Stimulated activated CD8-positive, alpha-beta memory T cell treated with anti-CD3 and anti-CD28 coated beads, Interleukin-15, amount 100 ng/mL, for 4 hours (primary cell): Measurements from ENCODE around the gene AP4E1.
"Not testable (repeated sequence)": the region's sequence is repeated elsewhere in the genome, so short reads cannot be mapped to it uniquely, and the experiment has no call there.

ENCODE experiments used
- DNase-seq, 2 donors: peaks; one replicate each; pipeline ENCODE4 v3.0.0-alpha.2; 2020; ENCODE audit warnings: low read depth in 2 of 2

AP4E1 gene

DNA sequence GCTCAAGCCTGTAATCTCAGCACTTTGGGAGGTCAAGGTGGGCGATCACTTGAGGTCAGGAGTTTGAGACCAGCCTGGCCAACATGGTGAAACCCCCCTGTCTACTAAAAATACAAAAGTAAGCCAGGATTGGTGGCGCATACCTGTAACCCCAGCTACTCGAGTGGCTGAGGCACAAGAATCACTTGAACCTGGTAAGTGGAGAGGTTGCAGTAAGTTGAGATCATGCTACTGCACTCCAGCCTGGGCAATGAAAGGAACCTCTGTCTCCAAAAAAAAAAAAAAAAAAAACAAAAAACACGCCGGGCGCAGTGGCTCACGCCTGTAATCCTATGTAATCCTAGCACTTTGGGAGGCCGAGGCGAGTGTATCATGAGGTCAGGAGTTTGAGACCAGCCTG, 18.9 kb upstream of the AP4E1 start:
- no peak for DNase-seq

DNA sequence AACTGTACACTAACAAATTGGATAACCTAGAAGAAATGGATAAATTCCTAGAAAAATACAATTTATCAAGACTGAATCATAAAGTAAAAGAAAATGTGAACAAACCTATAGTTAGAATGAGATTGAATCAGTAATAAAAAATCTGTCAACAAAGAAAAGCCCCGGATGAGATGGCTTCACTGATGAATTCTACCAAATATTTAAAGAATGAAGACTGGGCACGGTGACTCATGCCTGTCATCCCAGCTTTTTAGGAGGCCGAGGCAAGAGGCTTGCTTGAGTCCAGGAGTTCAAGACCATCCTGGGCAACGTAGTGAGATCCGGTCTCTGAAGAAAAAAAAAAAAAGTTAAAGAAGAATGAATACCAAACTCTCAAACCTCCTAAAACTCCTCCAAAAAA, 17.7 kb upstream of the AP4E1 start:
- no peak for DNase-seq

DNA sequence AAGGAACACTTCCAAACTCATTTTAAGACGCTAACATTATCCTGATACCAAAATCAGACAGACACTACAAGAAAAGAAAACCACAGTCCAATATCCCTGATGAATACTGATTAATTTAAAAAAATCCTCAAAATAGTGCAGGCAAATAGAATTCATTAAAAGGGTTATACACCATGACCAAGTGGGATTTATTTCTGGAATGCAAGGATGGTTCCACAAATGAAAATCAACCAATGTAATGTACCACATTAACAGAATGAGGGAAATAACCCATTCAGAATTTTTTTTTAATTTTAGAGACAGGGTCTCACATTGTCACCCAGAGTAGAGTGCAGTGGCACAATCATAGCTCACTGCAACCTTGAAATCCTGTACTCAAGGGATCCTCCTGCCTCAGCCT, 17.3 kb upstream of the AP4E1 start:
- no peak for DNase-seq

DNA sequence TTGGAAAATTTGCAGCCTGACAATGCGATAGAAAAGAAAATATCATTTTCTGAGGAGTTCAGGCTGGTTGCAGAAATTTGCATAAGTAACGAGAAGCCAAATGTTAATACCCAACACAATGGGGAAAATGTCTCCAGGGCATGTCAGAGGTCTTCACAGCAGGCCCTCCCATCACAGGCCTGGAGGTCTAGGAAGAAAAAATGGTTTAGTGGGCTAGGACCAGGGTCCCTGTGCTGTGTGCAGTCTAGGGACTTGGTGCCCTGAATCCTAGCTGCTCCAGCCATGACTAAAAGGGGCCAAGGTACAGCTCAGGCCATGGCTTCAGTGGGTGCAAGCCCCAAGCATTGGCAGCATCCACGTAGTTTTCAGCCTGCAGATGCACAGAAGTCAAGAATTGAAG, 14.5 kb upstream of the AP4E1 start:
- no peak for DNase-seq

DNA sequence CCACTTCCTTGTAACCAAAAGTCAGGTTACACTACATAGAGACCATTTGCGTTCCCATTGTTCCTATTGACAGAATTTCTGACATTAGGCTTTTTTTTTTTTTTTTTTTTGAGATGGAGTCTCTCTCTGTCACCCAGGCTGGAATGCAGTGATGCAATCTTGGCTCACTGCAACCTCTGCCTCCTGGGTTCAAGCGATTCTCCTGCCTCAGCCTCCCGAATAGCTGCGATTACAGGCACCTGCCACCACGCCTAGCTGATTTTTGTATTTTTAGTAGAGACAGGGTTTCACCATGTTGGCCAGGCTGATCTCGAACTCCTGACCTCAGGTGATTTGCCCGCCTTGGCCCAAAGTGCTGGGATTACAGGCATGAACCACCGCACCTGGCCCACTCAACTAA, 7.1 kb upstream of the AP4E1 start:
- DNase-seq: not testable (repeated sequence)

DNA sequence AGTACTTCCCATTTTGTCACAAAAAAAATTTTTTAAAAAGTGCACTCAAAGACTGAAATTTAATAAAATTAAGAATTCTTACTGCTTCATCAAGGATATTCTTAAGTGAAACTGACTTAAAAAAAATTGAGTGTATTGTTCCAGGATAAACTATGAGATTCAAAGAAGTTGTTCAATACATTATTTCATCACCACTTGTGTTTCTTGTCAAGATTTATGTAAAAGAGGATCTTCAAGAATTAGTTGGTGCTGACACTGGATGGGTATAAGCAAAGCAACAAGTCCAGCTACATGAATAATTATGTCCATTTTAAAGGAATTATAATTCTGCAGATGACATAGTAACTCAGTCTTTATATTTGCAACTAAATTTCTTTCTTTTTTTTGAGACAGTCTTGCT, 4.3 kb upstream of the AP4E1 start:
- no peak for DNase-seq

DNA sequence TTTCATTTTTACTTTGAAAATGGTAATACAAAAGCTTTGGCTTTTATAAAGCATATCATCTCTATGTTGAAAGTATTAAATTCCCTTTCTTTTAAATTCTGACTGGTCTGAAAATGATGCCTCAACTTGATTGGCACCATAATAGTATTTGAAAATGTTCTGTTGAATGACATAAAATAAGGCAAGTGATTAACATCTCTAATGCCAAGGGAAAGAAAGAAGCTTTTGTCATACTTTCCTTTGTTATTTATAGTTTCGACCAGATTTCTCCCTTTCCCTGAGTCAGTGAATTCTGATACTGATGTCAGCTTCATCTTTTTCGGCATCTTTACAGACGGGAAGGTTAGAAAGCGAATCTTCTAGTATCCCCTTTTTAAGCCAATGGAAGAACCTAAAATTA, 3.4 kb upstream of the AP4E1 start:
- no peak for DNase-seq

DNA sequence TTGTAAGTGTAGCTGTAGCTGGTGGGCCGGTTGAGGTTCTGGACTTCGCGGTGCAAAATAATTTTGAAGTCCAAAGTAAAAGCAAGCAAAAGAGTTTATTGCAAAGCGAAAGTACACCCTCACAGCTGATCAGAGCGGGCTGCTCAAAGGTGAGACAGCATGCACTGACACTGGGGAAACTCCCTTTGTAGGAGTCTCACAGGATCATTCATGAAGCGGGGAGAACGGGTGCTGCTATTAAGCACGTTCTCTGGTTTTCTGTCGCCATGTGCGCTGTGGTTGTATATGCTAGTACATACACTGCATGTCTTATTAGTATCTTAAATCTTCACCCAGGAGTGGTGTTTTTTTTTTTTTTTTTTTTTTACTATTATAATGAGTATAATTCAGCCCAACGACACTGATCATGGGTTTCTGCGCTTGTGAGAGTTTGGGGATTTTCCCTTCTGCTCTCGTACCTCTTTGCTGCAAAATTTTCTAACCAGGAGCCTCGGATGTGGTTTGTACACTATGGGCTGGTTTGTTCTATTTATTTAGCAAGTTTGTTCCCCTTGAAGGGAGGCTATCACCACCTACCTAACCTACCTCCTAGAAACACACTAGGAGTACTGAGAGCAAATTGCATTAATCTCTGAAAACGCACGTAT, 1.4 kb upstream of the AP4E1 start:
- peak; percentile 52 to 73 for DNase-seq

DNA sequence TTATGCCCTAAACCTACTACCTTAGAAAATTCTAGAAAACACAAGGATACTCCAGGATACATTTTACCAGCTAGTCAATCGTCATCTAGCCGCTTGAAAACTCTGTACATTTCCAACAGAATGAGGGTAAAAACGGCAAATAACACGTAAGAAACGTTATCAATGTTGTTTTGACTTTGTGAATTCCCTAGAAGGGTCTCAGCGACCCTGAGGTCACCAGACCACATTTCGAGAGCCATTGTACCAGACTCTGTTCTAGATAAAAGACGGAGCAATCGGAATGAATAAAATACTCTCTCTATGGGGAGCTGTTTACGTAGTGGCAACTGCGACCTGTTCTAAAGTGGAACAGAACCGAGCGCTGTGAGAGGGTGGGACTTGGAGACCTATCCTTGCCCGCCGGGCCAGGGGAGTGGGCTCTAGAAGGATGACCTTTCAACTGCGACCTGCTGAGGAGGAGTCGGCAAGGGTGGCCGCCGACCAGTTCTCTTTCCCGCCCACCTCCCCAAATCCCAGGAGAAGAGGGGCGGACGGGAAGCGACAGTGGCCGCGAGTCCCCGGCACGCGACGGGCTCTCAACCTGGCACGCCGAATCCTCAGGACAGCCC, 778 bp upstream of the AP4E1 start:
- DNase-seq: peak; percentile 23 to 25

DNA sequence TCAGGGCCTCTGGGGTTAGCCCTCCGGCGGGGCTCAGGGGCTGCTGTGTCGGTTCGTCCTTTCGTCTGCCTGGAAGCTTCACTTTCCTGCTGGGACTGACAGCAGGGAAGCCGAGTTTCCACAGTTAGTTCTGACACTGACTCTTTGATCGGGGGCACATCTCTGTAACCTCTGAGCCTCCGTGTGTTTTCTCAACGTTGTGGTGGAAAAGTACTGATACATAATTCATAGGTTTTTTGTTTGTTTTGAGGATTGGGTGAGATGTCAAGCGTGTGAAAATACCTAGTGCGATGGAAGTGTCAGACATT, 481 bp downstream of the AP4E1 start:
- no peak for DNase-seq

DNA sequence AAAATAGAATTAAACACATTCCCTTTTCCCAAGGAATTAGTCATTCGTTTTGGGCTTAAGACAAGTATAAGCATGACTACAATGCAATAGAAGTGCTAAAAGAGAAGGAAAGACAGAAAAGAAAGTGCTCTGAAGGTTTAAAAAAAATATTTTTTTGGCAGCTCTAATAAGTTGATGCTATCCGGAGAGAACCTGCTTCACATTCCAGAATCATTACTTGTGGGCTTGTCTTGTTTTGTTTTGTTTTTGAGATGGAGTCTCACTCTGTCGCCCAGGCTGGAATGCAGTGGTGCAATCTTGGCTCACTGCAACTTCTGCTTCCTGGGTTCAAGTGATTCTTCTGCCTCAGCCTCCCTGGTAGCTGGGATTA, 1.9 kb downstream of the AP4E1 start:
- not testable (repeated sequence) for DNase-seq

DNA sequence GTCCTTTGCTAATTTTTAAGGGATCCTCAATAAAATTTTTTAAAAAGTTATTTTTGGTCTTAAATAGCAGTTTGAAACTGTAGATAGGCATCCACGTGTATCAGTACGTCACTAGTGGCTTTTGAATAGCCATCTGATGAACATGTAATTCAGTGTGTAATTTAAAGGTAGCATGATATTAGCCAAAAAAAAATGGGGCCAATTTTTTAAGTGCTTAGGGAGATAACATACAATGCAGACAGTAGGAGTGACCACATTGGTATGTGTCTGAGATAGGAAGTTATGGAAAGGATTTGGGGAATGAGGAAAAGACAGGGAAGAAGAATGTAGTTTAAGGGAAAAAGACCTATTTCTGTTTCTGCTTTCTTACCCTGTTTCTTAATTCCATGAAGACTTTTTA, 2.5 kb downstream of the AP4E1 start:
- no peak for DNase-seq

DNA sequence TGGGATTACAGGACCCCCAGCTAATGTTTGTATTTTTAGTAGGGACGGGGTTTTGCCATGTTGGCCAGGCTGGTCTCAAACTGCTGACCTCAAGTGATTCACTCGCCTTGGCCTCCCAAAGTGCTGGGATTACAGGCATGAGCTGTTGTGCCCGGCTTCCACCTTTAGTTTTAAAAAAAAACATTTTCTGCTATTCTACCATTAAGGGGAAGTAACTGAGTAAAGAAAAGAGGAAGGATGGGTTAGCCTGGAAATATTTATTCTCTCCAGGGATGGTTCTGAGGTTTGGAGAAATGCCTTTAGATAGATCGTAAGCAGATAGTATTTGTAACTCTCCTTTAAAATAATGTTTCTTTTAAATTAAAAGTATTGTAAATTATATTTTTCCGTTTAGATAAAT, 3.1 kb downstream of the AP4E1 start:
- no peak for DNase-seq

DNA sequence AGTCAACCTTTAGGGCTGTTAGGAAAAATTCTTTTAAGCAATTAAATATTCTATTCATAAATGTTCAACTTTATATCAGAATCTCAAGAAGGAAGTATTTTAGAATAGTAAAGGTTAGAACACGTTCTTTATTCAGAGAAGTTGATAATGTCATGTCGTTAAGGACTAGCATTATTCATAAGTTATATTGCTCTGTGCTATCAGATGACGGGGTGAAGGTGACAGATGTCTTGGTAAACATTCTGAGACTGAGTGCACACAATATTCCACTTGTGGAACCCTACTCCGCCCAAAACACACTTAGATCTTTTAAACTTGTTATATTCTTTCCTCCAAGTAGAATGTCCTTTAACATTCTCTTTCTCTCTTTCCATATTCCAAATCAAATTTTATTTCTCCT, 7.9 kb downstream of the AP4E1 start:
- no peak for DNase-seq

DNA sequence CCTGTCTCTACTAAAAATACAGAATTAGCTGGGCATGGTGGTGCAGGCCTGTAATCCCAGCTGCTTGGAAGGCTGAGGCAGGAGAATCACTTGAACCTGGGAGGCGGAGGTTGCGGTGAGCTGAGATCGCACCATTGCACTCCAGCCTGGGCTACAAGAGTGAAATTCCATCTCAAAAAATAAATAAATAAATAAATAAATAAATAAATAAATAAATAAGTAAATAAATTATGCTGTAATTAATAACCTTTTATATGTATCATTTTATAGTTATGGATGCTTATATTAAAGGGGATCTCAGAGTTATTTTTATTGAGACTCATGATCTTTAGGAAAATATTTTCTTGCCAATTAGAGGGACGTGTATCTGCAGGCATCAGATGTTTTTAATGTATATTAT, 10.9 kb downstream of the AP4E1 start:
- not testable (repeated sequence) for DNase-seq

DNA sequence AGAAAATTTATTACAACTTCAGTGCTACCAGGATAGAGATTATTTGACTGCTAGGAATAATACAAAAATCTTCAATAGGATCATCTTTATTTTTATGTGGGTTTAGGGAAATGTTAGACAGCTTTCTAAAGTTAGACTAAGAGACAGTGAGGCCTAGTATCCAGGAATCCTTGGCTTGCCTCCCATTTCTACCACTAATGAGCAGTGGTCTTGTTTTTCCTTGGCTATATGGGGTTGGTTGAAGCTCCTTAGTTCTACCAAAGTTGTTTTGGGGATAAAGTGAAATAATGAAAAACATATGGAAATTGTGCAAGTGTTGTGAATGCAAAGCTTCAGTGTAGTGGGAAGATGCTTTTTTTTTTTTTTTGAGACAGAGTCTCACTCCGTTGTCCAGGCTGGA, 16.8 kb downstream of the AP4E1 start:
- DNase-seq: no peak

DNA sequence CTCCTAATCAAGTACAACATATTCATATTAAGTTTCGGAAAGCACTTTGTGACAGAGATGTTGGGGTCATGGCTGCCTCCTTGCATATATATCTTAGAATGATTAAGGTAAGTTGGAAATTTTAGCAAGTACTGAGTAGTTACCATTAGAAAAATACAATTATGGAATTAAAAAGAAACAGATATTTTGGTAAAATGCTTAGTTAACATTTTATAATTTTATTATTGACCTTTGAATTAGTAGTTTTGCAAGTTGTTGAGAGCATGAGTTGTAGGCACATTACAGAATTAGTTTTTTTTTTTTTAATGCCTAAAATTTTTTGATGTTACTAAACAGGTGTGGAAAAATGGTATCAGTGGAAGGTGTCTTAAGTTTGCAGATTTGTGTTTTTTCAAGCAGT, 20.6 kb downstream of the AP4E1 start:
- DNase-seq: no peak

DNA sequence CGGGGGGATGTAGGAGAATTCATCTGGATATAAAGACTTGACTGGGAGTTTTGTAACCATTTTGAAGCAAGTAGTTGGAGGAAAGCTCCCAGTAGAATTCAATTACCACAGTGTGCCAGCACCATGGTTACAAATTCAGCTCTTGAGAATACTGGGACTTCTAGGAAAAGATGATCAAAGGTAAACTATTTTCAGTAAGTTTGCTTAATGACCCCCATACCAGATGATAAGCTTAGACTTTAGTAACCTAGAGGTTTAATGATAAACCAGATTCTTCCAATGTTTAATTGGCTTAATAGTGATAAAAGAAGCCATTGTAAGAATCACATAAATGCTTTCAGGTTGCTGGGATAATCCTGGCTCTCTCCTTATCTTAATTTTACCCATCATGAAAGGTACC, 22.3 kb downstream of the AP4E1 start:
- no peak for DNase-seq

DNA sequence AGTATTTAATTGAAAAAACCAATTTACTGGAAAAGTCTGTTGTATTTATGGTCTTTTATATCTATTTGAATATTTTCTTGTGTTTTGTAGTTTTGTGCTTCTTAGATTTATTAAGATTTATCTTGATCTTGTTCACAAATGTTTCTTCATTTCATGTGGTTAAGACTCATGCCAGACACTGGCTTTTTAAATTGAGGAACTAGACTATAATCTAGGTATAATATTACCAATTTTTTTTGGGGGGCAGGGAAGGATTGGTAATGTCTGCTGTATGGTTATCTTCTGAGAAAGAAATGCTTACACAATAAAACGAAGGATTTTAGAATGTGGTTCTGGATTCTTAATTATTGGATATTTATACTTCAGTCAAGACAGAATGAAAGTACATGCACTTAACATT, 24.9 kb downstream of the AP4E1 start:
- no peak for DNase-seq

DNA sequence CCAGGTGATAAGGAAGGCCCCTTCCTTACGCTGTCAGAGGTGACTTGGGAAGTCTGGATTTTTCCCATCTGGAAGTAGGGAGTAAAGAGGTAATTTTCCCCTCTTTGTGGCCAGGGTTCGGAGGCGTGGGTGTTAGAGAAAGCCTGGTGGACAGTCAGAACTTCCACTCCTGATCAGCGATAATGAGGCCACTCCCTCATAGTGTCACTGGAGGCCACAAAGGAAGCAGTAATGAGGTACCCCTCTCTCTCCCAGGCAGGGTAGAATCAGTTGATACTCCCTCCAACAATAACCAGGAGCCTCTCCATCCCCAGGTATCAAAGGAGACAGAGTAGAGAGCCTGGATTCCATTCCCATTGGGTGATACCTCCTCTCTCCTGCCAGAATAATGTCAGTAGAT, 30.0 kb downstream of the AP4E1 start:
- no peak for DNase-seq

DNA sequence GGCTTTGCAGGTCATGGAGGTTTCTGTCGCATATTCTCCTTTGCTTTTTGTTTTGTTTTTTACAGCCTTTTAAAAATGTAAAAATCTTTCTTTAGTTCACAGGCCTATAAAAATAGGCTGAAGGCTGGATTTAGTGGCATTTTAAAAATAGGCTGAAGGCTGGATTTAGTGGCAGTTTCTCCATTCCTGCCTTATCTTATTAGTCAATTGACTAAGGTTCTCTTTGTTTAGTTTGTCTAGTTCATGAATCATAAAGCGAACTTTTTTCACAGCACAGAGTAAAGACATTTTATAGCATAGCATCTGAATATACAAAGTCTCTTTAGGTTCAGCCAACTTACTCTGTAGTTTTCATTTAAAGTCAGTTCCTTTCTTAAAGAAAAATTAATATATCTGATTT, 31.4 kb downstream of the AP4E1 start:
- DNase-seq: no peak

DNA sequence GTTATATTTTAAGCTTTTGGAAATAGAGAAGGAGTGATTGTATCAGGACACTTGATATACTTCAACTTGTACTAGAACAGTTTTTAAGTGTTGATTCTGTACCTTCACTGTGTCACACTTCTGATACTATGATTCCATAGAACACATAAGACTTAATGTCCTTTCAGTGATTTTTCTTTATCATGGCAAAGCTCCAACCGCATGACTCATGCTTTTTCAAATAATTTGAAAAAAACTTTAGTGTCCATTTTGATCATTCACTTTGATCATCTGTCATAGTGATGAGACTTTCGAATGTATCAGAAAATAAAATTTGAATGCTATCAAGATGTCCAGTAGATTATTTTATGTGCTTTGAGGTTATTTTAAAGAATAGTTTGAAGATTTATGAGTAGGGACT, 32.0 kb downstream of the AP4E1 start:
- DNase-seq: no peak

DNA sequence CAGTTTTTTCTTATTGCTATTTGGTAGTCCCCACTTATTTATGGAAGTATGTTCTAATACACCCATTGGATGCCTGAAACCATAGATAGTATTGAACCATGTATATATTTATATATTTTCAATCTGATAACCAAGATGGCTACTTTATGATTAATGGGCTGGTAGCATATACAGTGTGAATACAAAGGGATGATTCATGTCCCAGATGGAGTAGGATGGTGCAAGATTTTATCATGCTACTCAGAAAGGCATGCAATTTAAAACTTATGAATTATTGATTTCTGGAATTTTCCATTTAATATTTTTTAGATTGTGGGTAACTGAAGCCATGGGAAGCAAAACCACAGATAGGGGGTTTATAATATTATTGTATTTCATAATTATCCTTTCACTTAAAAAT, 35.2 kb downstream of the AP4E1 start:
- DNase-seq: no peak

DNA sequence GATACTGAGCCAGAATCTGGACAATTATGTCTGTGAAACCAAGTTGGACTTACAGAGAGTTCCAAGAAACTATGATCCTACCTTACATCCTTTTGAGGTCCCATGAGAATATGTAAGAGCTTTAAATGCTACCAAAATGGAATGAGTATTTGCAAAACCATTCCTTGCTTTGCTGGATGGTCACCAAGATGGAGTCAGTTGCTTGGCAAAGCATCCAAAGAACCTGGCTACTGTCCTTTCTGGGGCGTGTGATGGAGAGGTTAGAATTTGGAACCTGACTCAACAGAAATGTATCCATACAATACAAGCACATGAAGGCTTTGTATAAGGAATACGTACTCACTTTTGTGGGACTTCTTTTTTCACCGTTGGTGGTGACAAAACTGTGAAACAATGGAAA, 36.2 kb downstream of the AP4E1 start:
- no peak for DNase-seq
